Measurements from ENCODE around the gene FOXL2. TPM values are rescaled to one million over a fixed set of nuclear protein-coding genes. Genes with fewer than 3 reads are reported as not detected.
A peak's percentile ranks its signal among the peaks of the same experiment; 100 is the strongest.

The FOXL2 gene
- polyA plus RNA-seq, 1 of the 3 experiments (the other 2 are of a cell fraction), result not detected

DNA sequence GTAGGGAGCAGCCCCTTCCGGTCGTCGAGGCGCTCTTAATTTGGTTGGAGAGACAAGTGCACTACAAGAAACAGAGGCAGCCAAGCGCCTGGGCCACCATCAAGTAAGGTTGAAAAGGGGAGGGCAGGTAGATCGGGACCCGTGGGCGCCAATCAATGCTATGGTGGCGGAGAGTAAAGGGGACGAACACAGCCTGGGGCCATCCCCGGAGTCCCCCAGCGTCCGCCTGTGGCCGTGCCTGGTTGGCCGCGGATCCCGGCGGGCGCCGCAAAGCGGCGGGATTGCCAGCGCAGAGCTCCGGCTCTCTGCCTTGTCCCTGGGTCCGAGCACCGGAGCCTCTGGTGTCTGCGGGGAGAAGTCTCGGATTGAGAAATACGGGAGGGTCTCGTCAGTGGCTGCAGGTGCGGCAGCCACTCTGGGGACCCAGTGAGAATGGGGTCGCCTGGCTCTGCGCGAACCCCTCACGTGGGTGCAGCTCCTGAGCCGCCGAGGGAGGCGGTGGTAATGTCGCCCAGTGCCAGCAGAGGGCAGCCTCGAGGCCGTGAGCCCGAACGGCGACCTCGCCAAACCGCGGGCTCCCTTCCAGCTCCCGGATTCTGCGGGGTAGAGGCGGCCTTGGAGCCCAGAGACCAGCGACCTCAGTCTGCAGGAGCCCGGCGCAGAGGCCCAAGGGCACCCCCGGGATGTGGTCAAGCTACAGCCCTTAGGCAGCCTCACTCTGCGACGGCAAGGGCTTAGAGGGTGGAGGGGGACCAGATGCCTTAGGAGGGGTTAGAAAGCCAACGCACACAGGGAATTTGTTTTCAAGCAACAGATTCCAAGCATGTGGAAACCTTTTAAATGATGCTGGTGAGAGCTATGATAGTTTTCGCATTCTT lies 10.8 kb downstream of the FOXL2 start (continued):
- no peak for TF ChIP-seq FOXM1 (IDR thresholded peaks at IDR 0.05; ENCODE audit: low read depth)
- no peak for TF ChIP-seq RXRA (IDR thresholded peaks at IDR 0.05; ENCODE audit: borderline replicate concordance, low read depth)
- no peak for TF ChIP-seq FOXJ3 (CRISPR knock-in tag; IDR thresholded peaks at IDR 0.05)

DNA sequence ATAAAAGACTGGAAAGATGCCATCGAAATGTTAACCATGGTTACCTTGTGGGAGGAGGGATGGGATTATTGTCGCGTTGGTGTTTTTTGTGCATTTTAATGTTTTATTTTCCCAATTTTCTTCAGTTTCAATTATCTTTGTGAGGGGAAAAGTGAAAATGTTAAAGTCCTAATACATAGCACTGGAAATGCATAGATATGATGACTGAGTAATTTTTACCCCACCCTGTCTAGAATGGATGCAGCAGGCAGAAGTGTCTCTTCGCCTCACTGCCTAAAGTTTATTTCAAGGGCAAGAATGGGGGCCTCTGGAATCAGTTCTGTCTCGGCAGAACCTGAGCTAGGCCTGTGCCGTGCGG lies 11.5 kb downstream of the FOXL2 start:
- ChIA-PET CTCF (interaction anchor here (0.6 to 4.9 kb wide), 47 partner anchors 8 to 585 kb away, joined by 3 to 100 read pairs (median 5); partner anchors contain the start of genes CEP70, FOXL2 and FOXL2NB), POLR2A (no interaction called here)
- peaks cover 10% of the 10 kb centered on the region; the same call in 1 of the 2 replicates for H4K20me1 ChIP-seq (ENCODE audit: insufficient read depth)
- H3K27ac ChIP-seq (ENCODE audit: low read depth in 2 of 2, low read length in 1 of 2), result no peak overlapping the region
- H3K4me2 ChIP-seq, result peak overlapping the region; percentile 79
- no peaks in the 10 kb centered on the region for H3K9me2 ChIP-seq
- H3K36me3 ChIP-seq (replicated peaks in 1 of 2; ENCODE audit: control insufficient read depth in 1 of 2, insufficient read depth in 2 of 2, low read length in 1 of 2), result no peaks in the 10 kb centered on the region
- peak overlapping the region in 1 of 2 experiments; percentile 39; a peak in 2 of 4 replicates for H3K4me3 ChIP-seq (ENCODE audit: low read depth in 2 of 2, low read length in 1 of 2)
- 41% methylated on average over 7 of the region's 7 CpGs for WGBS (ENCODE audit: low lambda C conversion rate)
- H2AFZ ChIP-seq (ENCODE audit: low read depth), result no peak overlapping the region
- DNase-seq, result no peak
- no peak overlapping the region for H3K9ac ChIP-seq
- no peak for TF ChIP-seq MXI1 (IDR thresholded peaks at IDR 0.05; ENCODE audit: low read depth, low read length)
- no peak for TF ChIP-seq JUND (IDR thresholded peaks at IDR 0.05)
- no peak for TF ChIP-seq FOSL2 (IDR thresholded peaks at IDR 0.05; ENCODE audit: borderline replicate concordance, low read depth)
- no peak for TF ChIP-seq RXRA (IDR thresholded peaks at IDR 0.05; ENCODE audit: borderline replicate concordance, low read depth)
- no peak for TF ChIP-seq GABPA (IDR thresholded peaks at IDR 0.05; ENCODE audit: low read depth)
- no peak for TF ChIP-seq CHD2 (IDR thresholded peaks at IDR 0.05; ENCODE audit: low read length, partially characterized antibody)
- TF ChIP-seq, protein P1, sequence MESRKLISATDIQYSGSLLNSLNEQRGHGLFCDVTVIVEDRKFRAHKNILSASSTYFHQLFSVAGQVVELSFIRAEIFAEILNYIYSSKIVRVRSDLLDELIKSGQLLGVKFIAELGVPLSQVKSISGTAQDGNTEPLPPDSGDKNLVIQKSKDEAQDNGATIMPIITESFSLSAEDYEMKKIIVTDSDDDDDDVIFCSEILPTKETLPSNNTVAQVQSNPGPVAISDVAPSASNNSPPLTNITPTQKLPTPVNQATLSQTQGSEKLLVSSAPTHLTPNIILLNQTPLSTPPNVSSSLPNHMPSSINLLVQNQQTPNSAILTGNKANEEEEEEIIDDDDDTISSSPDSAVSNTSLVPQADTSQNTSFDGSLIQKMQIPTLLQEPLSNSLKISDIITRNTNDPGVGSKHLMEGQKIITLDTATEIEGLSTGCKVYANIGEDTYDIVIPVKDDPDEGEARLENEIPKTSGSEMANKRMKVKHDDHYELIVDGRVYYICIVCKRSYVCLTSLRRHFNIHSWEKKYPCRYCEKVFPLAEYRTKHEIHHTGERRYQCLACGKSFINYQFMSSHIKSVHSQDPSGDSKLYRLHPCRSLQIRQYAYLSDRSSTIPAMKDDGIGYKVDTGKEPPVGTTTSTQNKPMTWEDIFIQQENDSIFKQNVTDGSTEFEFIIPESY (IDR thresholded peaks at IDR 0.05; ENCODE audit: borderline replicate concordance, low read depth), result no peak
- TF ChIP-seq, protein P2, sequence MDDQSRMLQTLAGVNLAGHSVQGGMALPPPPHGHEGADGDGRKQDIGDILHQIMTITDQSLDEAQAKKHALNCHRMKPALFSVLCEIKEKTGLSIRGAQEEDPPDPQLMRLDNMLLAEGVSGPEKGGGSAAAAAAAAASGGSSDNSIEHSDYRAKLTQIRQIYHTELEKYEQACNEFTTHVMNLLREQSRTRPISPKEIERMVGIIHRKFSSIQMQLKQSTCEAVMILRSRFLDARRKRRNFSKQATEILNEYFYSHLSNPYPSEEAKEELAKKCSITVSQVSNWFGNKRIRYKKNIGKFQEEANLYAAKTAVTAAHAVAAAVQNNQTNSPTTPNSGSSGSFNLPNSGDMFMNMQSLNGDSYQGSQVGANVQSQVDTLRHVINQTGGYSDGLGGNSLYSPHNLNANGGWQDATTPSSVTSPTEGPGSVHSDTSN (IDR thresholded peaks at IDR 0.05), result no peak
- peaks cover 0 to 8% of the 10 kb centered on the region in 2 experiments; a peak in 1 of 4 replicates for H3K4me1 ChIP-seq (ENCODE audit: control insufficient read depth in 1 of 2, insufficient read depth in 2 of 2, low read depth in 1 of 2, low read length in 1 of 2)
- H3F3A ChIP-seq (replicated peaks; ENCODE audit: insufficient read depth), result no peaks in the 10 kb centered on the region
- H3K9me3 ChIP-seq, result no peaks in the 10 kb centered on the region
- no peaks in the 10 kb centered on the region for H3K79me2 ChIP-seq (ENCODE audit: insufficient read depth)
- peaks cover 71% of the 10 kb centered on the region for H3K27me3 ChIP-seq (ENCODE audit: insufficient read depth)
